Measurements from ENCODE around the gene SARDH. TPM values are rescaled to one million over a fixed set of nuclear protein-coding genes. Genes with fewer than 3 reads are reported as not detected.
A peak's percentile ranks its signal among the peaks of the same experiment; 100 is the strongest.

Gene SARDH
- total RNA-seq, 5 donors from 2014 or later (not counting 1 experiment from before 2014, with no cell fraction given), result 8.8 to 34.4 (median 23.8) TPM

DNA sequence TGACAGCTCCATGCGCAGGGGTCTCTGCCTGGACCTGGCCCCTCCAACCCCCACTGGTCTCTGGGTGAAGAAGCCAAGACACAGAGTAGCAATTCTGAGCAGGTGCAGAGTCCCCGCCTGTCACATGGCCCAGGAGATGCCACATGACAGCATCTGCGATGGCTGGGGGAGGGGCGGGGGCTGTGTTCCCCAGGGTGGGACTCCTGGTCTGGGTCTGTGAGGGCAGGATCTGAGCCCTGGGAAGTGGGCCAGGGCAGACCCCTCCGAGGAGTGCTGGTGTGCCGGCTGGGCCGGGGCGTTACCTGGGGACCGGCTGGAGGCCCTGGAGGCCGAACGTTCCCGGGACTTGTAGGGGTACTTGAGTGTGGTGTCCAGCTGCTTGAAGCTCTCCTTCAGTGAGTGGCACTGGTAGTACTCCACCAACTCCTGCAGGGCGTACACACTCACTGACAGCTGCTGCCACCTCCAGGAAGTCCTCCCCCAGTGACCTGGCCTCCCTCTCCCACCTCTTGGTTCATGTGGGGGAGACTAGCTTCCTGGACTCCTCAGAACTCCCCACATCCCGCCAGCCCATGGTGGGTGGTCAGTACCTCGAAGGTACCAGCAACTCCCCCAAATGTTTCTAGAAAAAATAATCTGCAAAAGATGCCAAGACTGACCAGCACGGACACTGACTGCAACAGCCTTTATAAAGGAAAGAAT is 32.1 kb upstream of the SARDH start:
- peak in 1 of 35 experiments; percentile 9 for DNase-seq
- ChIA-PET POLR2A (no interaction called here), CTCF (interaction anchor here in 1 of 2 donors (0.6 to 0.7 kb wide), 2 partner anchors 260 to 298 kb away, joined by 4 to 15 read pairs; no protein-coding TSS in a partner anchor)
- no peak overlapping the region for H3K27ac Mint-ChIP-seq
- peaks cover 45% of the 10 kb centered on the region for H3K36me3 Mint-ChIP-seq
- no peaks in the 10 kb centered on the region for H3K4me1 ChIP-seq (ENCODE audit: control insufficient read depth in 1 of 2, extremely low read depth in 1 of 2, insufficient read depth in 2 of 2, low read length in 2 of 2)
- no peaks in the 10 kb centered on the region for H3K9me3 ChIP-seq
- H3K4me3 Mint-ChIP-seq, result no peak overlapping the region
- H3K4me1 Mint-ChIP-seq, result no peaks in the 10 kb centered on the region
- H3K27me3 Mint-ChIP-seq, result no peaks in the 10 kb centered on the region
- no peak overlapping the region for H3K4me3 ChIP-seq (ENCODE audit: control insufficient read depth in 1 of 2, extremely low read depth in 1 of 2, low read length in 1 of 2)
- peaks cover 0 to 18% (median 10%) of the 10 kb centered on the region in 3 donors for H3K9me3 Mint-ChIP-seq
- H3K27me3 ChIP-seq (replicated peaks in 1 of 2; ENCODE audit: control insufficient read depth in 2 of 2, extremely low read depth in 1 of 2, insufficient read depth in 2 of 2, low read length in 1 of 2), result no peaks in the 10 kb centered on the region
- no peak overlapping the region for H3K27ac ChIP-seq (ENCODE audit: low read length)
- ATAC-seq (replicated peaks in 1 of 4), result no peak
- peaks cover 0 to 3% of the 10 kb centered on the region in 2 donors for H3K36me3 ChIP-seq (ENCODE audit: control insufficient read depth in 2 of 2, extremely low read depth in 1 of 2, insufficient read depth in 1 of 2, low read length in 1 of 2)
- WGBS (ENCODE audit: insufficient coverage), result 91% methylated on average over 8 of the region's 16 CpGs

DNA sequence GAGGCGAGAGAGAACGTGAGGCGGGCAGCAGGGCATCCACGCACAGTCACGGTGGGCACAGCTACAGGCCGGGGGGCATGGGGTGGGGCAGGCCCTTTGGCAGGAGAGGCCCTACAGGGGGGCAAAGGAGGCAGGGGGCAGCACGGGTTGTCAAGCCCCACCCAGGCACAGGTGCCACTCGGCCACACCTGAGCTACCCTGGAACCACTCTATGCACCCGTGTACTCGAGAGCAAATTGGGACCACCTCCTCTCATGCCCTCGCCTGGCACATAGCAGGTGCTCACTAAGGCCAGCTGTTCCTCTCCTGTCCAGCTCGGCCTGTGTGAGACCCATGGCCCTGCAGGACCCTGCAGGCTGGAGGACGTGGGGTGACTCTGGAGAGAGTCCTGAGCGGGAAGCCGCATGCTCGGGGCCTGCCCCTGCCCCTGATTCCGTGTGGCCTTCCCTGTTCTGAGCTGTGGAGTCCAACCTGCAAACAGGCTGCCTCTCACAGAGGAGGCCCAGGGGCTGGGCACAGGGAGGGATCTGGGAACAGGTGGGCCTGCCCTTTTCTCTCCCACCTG is 31.4 kb upstream of the SARDH start:
- Histone ChIP-seq H3K36me3 (ENCODE audit: control insufficient read depth in 2 of 2, extremely low read depth in 1 of 2, insufficient read depth in 1 of 2, low read length in 1 of 2) (peaks cover 0 to 3% of the 10 kb centered on the region in 2 donors), H3K27ac (ENCODE audit: low read length) (no peak overlapping the region), H3K4me1 (ENCODE audit: control insufficient read depth in 1 of 2, extremely low read depth in 1 of 2, insufficient read depth in 2 of 2, low read length in 2 of 2) (no peaks in the 10 kb centered on the region), H3K4me3 (ENCODE audit: control insufficient read depth in 1 of 2, extremely low read depth in 1 of 2, low read length in 1 of 2) (no peak overlapping the region), H3K27me3 (replicated peaks in 1 of 2; ENCODE audit: control insufficient read depth in 2 of 2, extremely low read depth in 1 of 2, insufficient read depth in 2 of 2, low read length in 1 of 2) (no peaks in the 10 kb centered on the region), H3K9me3 (no peaks in the 10 kb centered on the region)
- Mint-ChIP-seq H3K36me3 (peaks cover 40% of the 10 kb centered on the region), H3K27ac (no peak overlapping the region), H3K9me3 (peaks cover under 1 to 21% (median 12%) of the 10 kb centered on the region in 3 donors), H3K4me3 (no peak overlapping the region), H3K27me3 (no peaks in the 10 kb centered on the region), H3K4me1 (no peaks in the 10 kb centered on the region)
- ChIA-PET POLR2A (no interaction called here), CTCF (interaction anchor here in 1 of 2 donors (0.6 kb wide), 1 partner anchor 139 kb away, joined by 3 read pairs; no protein-coding TSS in a partner anchor)
- DNase-seq (peak in 2 of 35 experiments; percentile 1 to 9), ATAC-seq (replicated peaks in 1 of 4) (no peak)
- WGBS (ENCODE audit: insufficient coverage), result 87% methylated on average over 16 of the region's 17 CpGs

DNA sequence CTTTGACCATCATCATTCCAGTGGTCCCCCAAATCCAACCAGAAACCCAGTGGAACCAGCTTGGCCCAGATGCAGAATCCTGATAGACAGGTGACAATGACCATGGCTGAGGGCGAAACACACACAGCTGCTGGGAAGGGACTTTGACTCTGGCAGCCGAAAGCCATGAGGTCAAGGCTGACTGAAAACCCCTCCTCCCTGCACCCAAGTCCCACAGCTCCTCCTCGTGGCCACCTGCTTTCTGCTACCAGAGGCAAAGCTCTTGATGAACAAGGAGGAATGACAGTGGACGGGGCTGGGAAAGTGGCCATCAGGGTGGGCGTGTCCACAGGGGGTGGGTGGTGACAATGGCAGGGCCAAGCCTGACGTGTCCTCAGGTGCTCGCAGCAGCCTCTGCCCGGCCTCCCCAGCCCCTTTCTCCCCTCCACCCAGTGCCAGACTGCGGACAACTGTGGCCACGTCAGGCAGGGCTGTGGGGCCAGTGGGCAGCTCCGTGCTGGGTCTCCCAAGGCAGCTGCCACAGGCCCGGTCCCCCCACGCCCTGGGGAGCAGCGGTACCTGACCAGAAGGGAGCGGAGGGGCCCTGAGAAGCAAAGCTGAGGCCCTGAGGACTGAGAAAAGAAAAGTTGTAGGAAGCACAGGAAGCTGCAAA is 30.8 kb upstream of the SARDH start:
- peak in 1 of 35 experiments; percentile 4 for DNase-seq
- Mint-ChIP-seq H3K4me3 (no peak overlapping the region), H3K4me1 (no peaks in the 10 kb centered on the region), H3K9me3 (peaks cover 4 to 25% (median 15%) of the 10 kb centered on the region in 3 donors), H3K36me3 (peaks cover 33% of the 10 kb centered on the region), H3K27ac (no peak overlapping the region), H3K27me3 (no peaks in the 10 kb centered on the region)
- H3K27ac ChIP-seq (ENCODE audit: low read length), result no peak overlapping the region
- H3K36me3 ChIP-seq (ENCODE audit: control insufficient read depth in 2 of 2, extremely low read depth in 1 of 2, insufficient read depth in 1 of 2, low read length in 1 of 2), result peaks cover 0 to 3% of the 10 kb centered on the region in 2 donors
- no peak for ATAC-seq (replicated peaks in 1 of 4)
- H3K9me3 ChIP-seq, result no peaks in the 10 kb centered on the region
- ChIA-PET POLR2A (no interaction called here), CTCF (interaction anchor here in 1 of 2 donors (0.6 kb wide), 1 partner anchor 138 kb away, joined by 3 read pairs; no protein-coding TSS in a partner anchor)
- no peaks in the 10 kb centered on the region for H3K4me1 ChIP-seq (ENCODE audit: control insufficient read depth in 1 of 2, extremely low read depth in 1 of 2, insufficient read depth in 2 of 2, low read length in 2 of 2)
- 91% methylated on average over 11 of the region's 15 CpGs for WGBS (ENCODE audit: insufficient coverage)
- H3K4me3 ChIP-seq (ENCODE audit: control insufficient read depth in 1 of 2, extremely low read depth in 1 of 2, low read length in 1 of 2), result no peak overlapping the region
- no peaks in the 10 kb centered on the region for H3K27me3 ChIP-seq (replicated peaks in 1 of 2; ENCODE audit: control insufficient read depth in 2 of 2, extremely low read depth in 1 of 2, insufficient read depth in 2 of 2, low read length in 1 of 2)

DNA sequence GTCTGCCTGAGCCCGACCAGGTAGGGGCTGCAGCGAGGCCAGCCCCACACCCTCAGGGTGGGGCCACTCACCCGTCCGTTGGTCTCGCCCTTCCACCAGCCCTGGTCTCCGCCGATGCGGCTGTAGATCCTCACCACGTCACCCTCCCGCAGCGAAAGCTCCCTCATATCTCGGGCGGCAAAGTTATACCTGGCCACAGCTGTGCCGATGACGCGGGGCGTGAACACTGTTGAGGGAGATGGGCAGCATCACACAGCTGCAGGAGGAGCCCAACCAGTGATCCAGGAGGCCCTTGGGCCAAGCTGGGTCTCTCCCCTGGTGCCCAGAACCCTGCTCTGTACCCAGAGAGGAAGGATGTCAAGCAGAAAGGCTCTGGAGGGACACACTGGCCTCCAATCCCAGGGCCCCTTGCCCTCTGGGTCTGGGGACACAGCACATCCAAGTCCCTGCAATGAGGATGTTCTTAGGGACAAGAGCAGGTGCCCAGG is 30.3 kb upstream of the SARDH start:
- DNase-seq, result peak in 2 of 35 experiments; percentile 2 to 13
- no peak overlapping the region for H3K4me3 Mint-ChIP-seq
- no peak overlapping the region for H3K27ac Mint-ChIP-seq
- H3K36me3 ChIP-seq (ENCODE audit: control insufficient read depth in 2 of 2, extremely low read depth in 1 of 2, insufficient read depth in 1 of 2, low read length in 1 of 2), result peaks cover 0 to 3% of the 10 kb centered on the region in 2 donors
- H3K36me3 Mint-ChIP-seq, result peaks cover 30% of the 10 kb centered on the region
- H3K27ac ChIP-seq (ENCODE audit: low read length), result no peak overlapping the region
- POLR2A ChIA-PET, result no interaction called here
- CTCF ChIA-PET, result no interaction called here
- no peak overlapping the region for H3K4me3 ChIP-seq (ENCODE audit: control insufficient read depth in 1 of 2, extremely low read depth in 1 of 2, low read length in 1 of 2)
- H3K9me3 ChIP-seq, result no peaks in the 10 kb centered on the region
- H3K27me3 Mint-ChIP-seq, result no peaks in the 10 kb centered on the region
- no peak for ATAC-seq (replicated peaks in 1 of 4)
- WGBS (ENCODE audit: insufficient coverage), result 97% methylated on average over 17 of the region's 17 CpGs
- no peaks in the 10 kb centered on the region for H3K4me1 Mint-ChIP-seq
- no peaks in the 10 kb centered on the region for H3K4me1 ChIP-seq (ENCODE audit: control insufficient read depth in 1 of 2, extremely low read depth in 1 of 2, insufficient read depth in 2 of 2, low read length in 2 of 2)
- H3K27me3 ChIP-seq (replicated peaks in 1 of 2; ENCODE audit: control insufficient read depth in 2 of 2, extremely low read depth in 1 of 2, insufficient read depth in 2 of 2, low read length in 1 of 2), result no peaks in the 10 kb centered on the region
- H3K9me3 Mint-ChIP-seq, result peaks cover 4 to 23% (median 15%) of the 10 kb centered on the region in 3 donors

DNA sequence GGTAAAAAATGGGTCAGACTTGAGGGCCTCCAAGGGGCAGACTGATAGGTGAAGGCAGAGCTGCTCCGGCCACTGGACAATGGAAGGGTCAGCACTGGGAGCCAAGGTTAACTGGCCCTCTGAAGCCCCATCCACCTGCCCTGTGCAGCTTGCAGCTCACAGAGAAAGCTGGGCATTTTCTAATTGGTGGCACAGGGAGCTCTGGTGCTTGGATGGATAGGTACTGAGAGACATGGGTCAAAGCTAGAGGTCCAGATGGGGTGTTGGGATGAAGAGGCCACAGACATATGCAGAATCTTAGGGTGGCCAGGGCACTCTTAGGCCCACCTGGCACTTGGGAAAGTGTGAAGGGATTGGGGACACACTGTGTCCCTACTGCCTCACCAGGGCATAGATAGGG is 29.5 kb upstream of the SARDH start:
- Histone ChIP-seq H3K9me3 (no peaks in the 10 kb centered on the region), H3K27me3 (replicated peaks in 1 of 2; ENCODE audit: control insufficient read depth in 2 of 2, extremely low read depth in 1 of 2, insufficient read depth in 2 of 2, low read length in 1 of 2) (peaks cover 0 to 3% of the 10 kb centered on the region in 2 experiments), H3K4me1 (ENCODE audit: control insufficient read depth in 1 of 2, extremely low read depth in 1 of 2, insufficient read depth in 2 of 2, low read length in 2 of 2) (no peaks in the 10 kb centered on the region), H3K36me3 (ENCODE audit: control insufficient read depth in 2 of 2, extremely low read depth in 1 of 2, insufficient read depth in 1 of 2, low read length in 1 of 2) (peaks cover 0 to 3% of the 10 kb centered on the region in 2 donors), H3K4me3 (ENCODE audit: control insufficient read depth in 1 of 2, extremely low read depth in 1 of 2, low read length in 1 of 2) (no peak overlapping the region), H3K27ac (ENCODE audit: low read length) (no peak overlapping the region)
- no peaks in the 10 kb centered on the region for H3K27me3 Mint-ChIP-seq
- no peak overlapping the region for H3K27ac Mint-ChIP-seq
- ATAC-seq (replicated peaks in 1 of 4) (no peak), DNase-seq (no peak)
- H3K36me3 Mint-ChIP-seq, result peaks cover 29% of the 10 kb centered on the region
- CTCF ChIA-PET, result no interaction called here
- H3K4me1 Mint-ChIP-seq, result no peaks in the 10 kb centered on the region
- H3K4me3 Mint-ChIP-seq, result no peak overlapping the region
- POLR2A ChIA-PET, result no interaction called here
- H3K9me3 Mint-ChIP-seq, result peaks cover 4 to 23% (median 15%) of the 10 kb centered on the region in 3 donors
- 100% methylated on average over 1 of the region's 1 CpG for WGBS (ENCODE audit: insufficient coverage)

DNA sequence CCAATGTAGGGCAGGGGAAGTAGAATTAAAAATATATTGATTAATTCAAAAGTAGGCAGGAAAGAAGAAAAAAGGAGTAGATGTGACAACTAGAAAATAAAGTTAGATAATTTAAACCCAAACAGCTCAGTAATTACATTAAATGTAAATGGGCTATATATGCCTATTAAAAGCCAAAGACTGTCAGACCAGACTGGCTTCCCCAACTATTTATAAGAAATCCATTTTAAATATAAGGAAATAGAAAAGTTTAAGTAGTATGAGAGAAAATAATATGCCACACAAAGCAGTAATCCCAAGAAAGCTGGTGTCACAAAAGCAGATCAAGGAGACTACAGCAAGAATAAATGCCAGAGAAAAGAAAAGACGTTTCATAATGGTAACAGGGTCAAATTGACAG is 28.9 kb upstream of the SARDH start:
- H3K36me3 ChIP-seq (ENCODE audit: control insufficient read depth in 2 of 2, extremely low read depth in 1 of 2, insufficient read depth in 1 of 2, low read length in 1 of 2), result peaks cover 0 to 3% of the 10 kb centered on the region in 2 donors
- H3K27me3 ChIP-seq (replicated peaks in 1 of 2; ENCODE audit: control insufficient read depth in 2 of 2, extremely low read depth in 1 of 2, insufficient read depth in 2 of 2, low read length in 1 of 2), result peaks cover 0 to 6% of the 10 kb centered on the region in 2 experiments
- H3K4me1 ChIP-seq (ENCODE audit: control insufficient read depth in 1 of 2, extremely low read depth in 1 of 2, insufficient read depth in 2 of 2, low read length in 2 of 2), result no peaks in the 10 kb centered on the region
- ChIA-PET POLR2A (no interaction called here), CTCF (no interaction called here)
- no peak overlapping the region for H3K27ac ChIP-seq (ENCODE audit: low read length)
- Mint-ChIP-seq H3K4me1 (no peaks in the 10 kb centered on the region), H3K4me3 (no peak overlapping the region), H3K27me3 (no peaks in the 10 kb centered on the region), H3K27ac (no peak overlapping the region), H3K36me3 (peaks cover 29% of the 10 kb centered on the region), H3K9me3 (peaks cover 4 to 23% (median 15%) of the 10 kb centered on the region in 3 donors)
- WGBS (ENCODE audit: insufficient coverage), result no CpG with 5 or more reads among the region's 1 CpG
- no peak for ATAC-seq (replicated peaks in 1 of 4)
- H3K9me3 ChIP-seq, result no peaks in the 10 kb centered on the region
- DNase-seq, result no peak
- no peak overlapping the region for H3K4me3 ChIP-seq (ENCODE audit: control insufficient read depth in 1 of 2, extremely low read depth in 1 of 2, low read length in 1 of 2)
